ENCODE measurements around the gene PPP2R5C. TPM values are rescaled to one million over a fixed set of nuclear protein-coding genes. Genes with fewer than 3 reads are reported as not detected.
A peak's percentile ranks its signal among the peaks of the same experiment; 100 is the strongest.

Gene PPP2R5C
- total and polyA plus RNA-seq, 2 of the 4 experiments (the other 2 are of a cell fraction) = 65.9 to 78.7 TPM

GRCh38 chr14:101717663-101718490 is 43.6 kb upstream of the PPP2R5C start (continued):
- no peak for TF ChIP-seq ELK1 (IDR thresholded peaks at IDR 0.05; ENCODE audit: borderline replicate concordance, low read depth, low read length)

GRCh38 chr14:101719045-101719645 is 42.4 kb upstream of the PPP2R5C start:
- Histone ChIP-seq H3K9ac (ENCODE audit: low read depth, low read length) (no peak overlapping the region), H3K4me1 (ENCODE audit: control insufficient read depth, insufficient read depth, low read length) (no peaks in the 10 kb centered on the region), H3K4me2 (ENCODE audit: low read depth, low read length) (no peak overlapping the region), H3K14ac (replicated peaks; ENCODE audit: low read depth, low read length) (no peak overlapping the region), H2AK9ac (replicated peaks; ENCODE audit: low read depth, low read length, poor library complexity) (no peak overlapping the region), H3K27ac (ENCODE audit: insufficient read depth, low read length) (no peak overlapping the region), H3K9me3 (ENCODE audit: control insufficient read depth, insufficient read depth, low read length) (peaks cover 3% of the 10 kb centered on the region), H2BK5ac (ENCODE audit: low read depth, low read length, poor library complexity, severe bottlenecking) (no peak overlapping the region), H2BK20ac (ENCODE audit: low read depth, low read length) (no peak overlapping the region), H3K79me1 (ENCODE audit: low read depth in 1 of 2, low read length in 2 of 2) (no peaks in the 10 kb centered on the region), H3K9me1 (ENCODE audit: insufficient read depth, low read length) (0 out of 2 replicates have a peak, but pooled peaks cover 3% of the 10 kb centered on the region), H3K27me3 (ENCODE audit: control insufficient read depth, insufficient read depth, low read length) (peaks cover 8% of the 10 kb centered on the region; the same call in 1 of the 2 replicates), H3K18ac (ENCODE audit: low read depth, low read length) (no peak overlapping the region), H3K36me3 (ENCODE audit: control insufficient read depth, insufficient read depth, low read length) (no peaks in the 10 kb centered on the region), H2BK120ac (ENCODE audit: low read depth, low read length) (no peak overlapping the region), H3K4me3 (ENCODE audit: insufficient read depth, low read depth, low read length) (no peak overlapping the region), H4K20me1 (ENCODE audit: insufficient read depth, low read length) (no peaks in the 10 kb centered on the region), H3K56ac (ENCODE audit: extremely low read depth, insufficient read depth, low read length) (no peak overlapping the region), H2AFZ (replicated peaks; ENCODE audit: low read length, poor library complexity) (peak overlapping the region; percentile 49), H4K8ac (ENCODE audit: low read depth in 2 of 2, low read length in 2 of 2) (no peak overlapping the region), H4K5ac (ENCODE audit: low read depth, low read length) (no peak overlapping the region), H3K4ac (ENCODE audit: low read depth, low read length) (no peak overlapping the region), H4K91ac (ENCODE audit: insufficient read depth, low read depth, low read length) (no peak overlapping the region), H2AK5ac (ENCODE audit: low read depth, low read length) (peak overlapping the region; percentile 15; the same call in 1 of the 2 replicates), H3K23ac (ENCODE audit: low read depth, low read length) (no peak overlapping the region), H2BK15ac (ENCODE audit: low read depth, low read length) (no peak overlapping the region)
- dilution Hi-C loops (cut with HindIII; ENCODE audit: low sequenced_read_pairs, unreplicated experiment) (no loop called here), intact Hi-C loops (cut with micrococcal nuclease) (no loop called here), in situ Hi-C loops (cut with MboI; ENCODE audit: low sequenced_read_pairs) (no loop called here)
- no TSS peak for BruUV-seq (replicated peaks)
- ChIA-PET POLR2A (ENCODE audit: unreplicated experiment) (no interaction called here), CTCF (interaction anchor here (0.9 kb wide), 1 partner anchor 12 kb away, joined by 4 read pairs; no protein-coding TSS in a partner anchor)
- WGBS, 2 experiments (ENCODE audit: extremely low coverage in 2 of 2, insufficient read length in 1 of 2) = 66% methylated on average over 9 of the region's 10 CpGs; no CpG with 5 or more reads in 1 of the 2 experiments
- no peak for TF ChIP-seq MXI1 (IDR thresholded peaks at IDR 0.05; ENCODE audit: borderline replicate concordance, low read depth, low read length)
- no peak for TF ChIP-seq MAZ (IDR thresholded peaks at IDR 0.05; ENCODE audit: borderline replicate concordance, low read depth, low read length)
- no peak for TF ChIP-seq RCOR1 (IDR thresholded peaks at IDR 0.05; ENCODE audit: insufficient replicate concordance, low read length)
- TF ChIP-seq USF2 (IDR thresholded peaks at IDR 0.05; ENCODE audit: low read depth, low read length) = no peak
- no peak for TF ChIP-seq NFE2L2 (IDR thresholded peaks at IDR 0.05; ENCODE audit: low read depth, low read length)
- no peak for TF ChIP-seq BHLHE40 (IDR thresholded peaks at IDR 0.05; ENCODE audit: low read depth, low read length)
- no peak for TF ChIP-seq CTCF (conservative IDR thresholded peaks at IDR 0.05; ENCODE audit: low read depth, low read length)
- TF ChIP-seq CEBPB (IDR thresholded peaks at IDR 0.05; ENCODE audit: low read depth, low read length) = no peak
- no peak for TF ChIP-seq CHD1 (IDR thresholded peaks at IDR 0.05; ENCODE audit: low read depth, low read length)
- no peak for ATAC-seq (ENCODE audit: low read depth)
- no peak for DNase-seq
